Adrenal gland (tissue), 12 donors: ENCODE data around the gene ASB9. TPM values are rescaled to one million over a fixed set of nuclear protein-coding genes. Genes with fewer than 3 reads are reported as not detected.

Experiments
- DNase-seq, 7 donors: peaks; one replicate each; pipeline ENCODE4 v3.0.0-alpha.2; 2019 to 2020
- H3K27ac ChIP-seq, 5 donors: fragments of 200-600 bp; sonication (generic) in 4 of 5; 1 replicate in 3 of 5; 2 replicates in 2 of 5; pipeline versions ENCODE4 v1.5.1 to v1.8.0; 2016 to 2020; ENCODE audit warnings: mild to moderate bottlenecking in 1 of 5
- H3K27me3 ChIP-seq: fragments of 200-600 bp; 2 replicates; pipeline ENCODE4 v1.8.0; 2021
- H3K36me3 ChIP-seq, 2 donors: fragments of 200-600 bp; replicated peaks in 1 of 2; 1 replicate in 1 of 2; 2 replicates in 1 of 2; pipeline versions ENCODE4 v1.5.1 to v1.8.0; 2018 to 2022
- H3K4me1 ChIP-seq, 2 donors: fragments of 200-600 bp; replicated peaks in 1 of 2; 1 replicate in 1 of 2; 2 replicates in 1 of 2; pipeline versions ENCODE4 v1.5.1 to v1.8.0; 2018 to 2021
- H3K4me3 ChIP-seq, 4 donors: fragments of 200-600 bp; sonication (generic) in 3 of 4; one replicate each; pipeline ENCODE4 v1.5.1; 2016 to 2018
- H3K9me3 ChIP-seq, 3 donors: fragments of 200-600 bp; sonication (generic) in 1 of 3; replicated peaks in 1 of 3; 1 replicate in 2 of 3; 2 replicates in 1 of 3; pipeline versions ENCODE4 v1.5.1 to v1.8.0; 2016 to 2021
- POLR2A ChIP-seq, 2 donors: fragments of 450-650 bp; IDR thresholded peaks; one replicate each; pipeline ENCODE4 v1.6.1; 2017; ENCODE audit warnings: antibody characterized with exemption in 2 of 2, mild to moderate bottlenecking in 2 of 2, moderate library complexity in 1 of 2
- WGBS, 4 donors: extraction: QIAGEN DNeasy Blood & Tissue Kit in 2 of 4; methylation state at CpG; one replicate each; pipeline versions ENCODE4 v1.1.5 to v1.1.7; 2013 to 2017; 5-methylcytosine and 5-hydroxymethylcytosine counted together
- intact Hi-C, 2 donors: fragments of 100-400 bp; cut with DNase I; formaldehyde crosslinking; loops; one replicate each; pipeline versions ENCODE4 v1.14.1 to v1.15.0; 2022 to 2023
- polyA plus RNA-seq, 3 donors: library from polyadenylated mRNA; stranded (reverse); fragments of 200-250 nt in 2 of 3; fragments of 350-450 nt in 1 of 3; fragmentation: Illumina TruSeq in 1 of 3; extraction: RNeasy Lipid Tissue Mini Kit (QIAGEN cat#74804) in 1 of 3; gene quantifications; one replicate each; pipeline ENCODE4 v1.2.3, GENCODE V29; 2013 to 2014
- total RNA-seq, 9 donors: library from RNA; depleted of rRNA in 4 of 9; stranded (reverse); fragments of >200 nt in 4 of 9; fragments of 120-200 nt in 1 of 9; fragmentation: NEBNext Ultra II Directional in 1 of 9; extraction: Animal tissue kit (Norgen Biotek cat#: 25700) in 1 of 9; gene quantifications; one replicate each; pipeline versions ENCODE4 v1.1.0 to v1.2.4, GENCODE V29; 2013 to 2023
- TF ChIP-seq, protein P1 (sequence below), 6 experiments: fragments of 450-650 bp in 4 of 6; fragments of 200-600 bp in 2 of 6; sonication (generic) in 1 of 6; IDR thresholded peaks; 1 replicate in 5 of 6; 2 replicates in 1 of 6; pipeline versions ENCODE4 v1.5.1 to v1.8.0; 2016 to 2021; ENCODE audit warnings: antibody characterized with exemption in 6 of 6, mild to moderate bottlenecking in 2 of 6, moderate library complexity in 1 of 6
- donor health status: healthy with polysubstance abuse.
- donor health status: Bipolar disorder and iron deficiency.
- donor health status: DM: yes; HTN: yes; CAD: no.
- donor health status: DM: no; HTN: no; CAD: no.
- donor health status: DM: no; HTN: no; CAD: no.
- donor health status: DM: yes; HTN: yes; CAD: no.

Gene ASB9
- total and polyA plus RNA-seq, 12 donors, result 0.39 to 5.4 (median 2.1) TPM

- no peak for TF ChIP-seq POLR2A (IDR thresholded peaks at IDR 0.05)
- TF ChIP-seq, protein P1, sequence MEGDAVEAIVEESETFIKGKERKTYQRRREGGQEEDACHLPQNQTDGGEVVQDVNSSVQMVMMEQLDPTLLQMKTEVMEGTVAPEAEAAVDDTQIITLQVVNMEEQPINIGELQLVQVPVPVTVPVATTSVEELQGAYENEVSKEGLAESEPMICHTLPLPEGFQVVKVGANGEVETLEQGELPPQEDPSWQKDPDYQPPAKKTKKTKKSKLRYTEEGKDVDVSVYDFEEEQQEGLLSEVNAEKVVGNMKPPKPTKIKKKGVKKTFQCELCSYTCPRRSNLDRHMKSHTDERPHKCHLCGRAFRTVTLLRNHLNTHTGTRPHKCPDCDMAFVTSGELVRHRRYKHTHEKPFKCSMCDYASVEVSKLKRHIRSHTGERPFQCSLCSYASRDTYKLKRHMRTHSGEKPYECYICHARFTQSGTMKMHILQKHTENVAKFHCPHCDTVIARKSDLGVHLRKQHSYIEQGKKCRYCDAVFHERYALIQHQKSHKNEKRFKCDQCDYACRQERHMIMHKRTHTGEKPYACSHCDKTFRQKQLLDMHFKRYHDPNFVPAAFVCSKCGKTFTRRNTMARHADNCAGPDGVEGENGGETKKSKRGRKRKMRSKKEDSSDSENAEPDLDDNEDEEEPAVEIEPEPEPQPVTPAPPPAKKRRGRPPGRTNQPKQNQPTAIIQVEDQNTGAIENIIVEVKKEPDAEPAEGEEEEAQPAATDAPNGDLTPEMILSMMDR (IDR thresholded peaks at IDR 0.05), result peak; percentile 35 to 67 (median 48)
- WGBS, 4 donors, result 5 to 8% (median 8%) methylated on average over 5 of the region's 5 CpGs
- Histone ChIP-seq H3K27ac (no peak overlapping the region), H3K36me3 (no peaks in the 10 kb centered on the region), H3K4me1 (no peaks in the 10 kb centered on the region), H3K27me3 (no peaks in the 10 kb centered on the region), H3K4me3 (no peak overlapping the region), H3K9me3 (no peaks in the 10 kb centered on the region)
- intact Hi-C loops, result no loop called here
- DNase-seq, result peak; percentile 23 to 60 (median 35)
Observed at GRCh38 chrX:15242899-15243555, 26.9 kb downstream of the ASB9 start.

DNA sequence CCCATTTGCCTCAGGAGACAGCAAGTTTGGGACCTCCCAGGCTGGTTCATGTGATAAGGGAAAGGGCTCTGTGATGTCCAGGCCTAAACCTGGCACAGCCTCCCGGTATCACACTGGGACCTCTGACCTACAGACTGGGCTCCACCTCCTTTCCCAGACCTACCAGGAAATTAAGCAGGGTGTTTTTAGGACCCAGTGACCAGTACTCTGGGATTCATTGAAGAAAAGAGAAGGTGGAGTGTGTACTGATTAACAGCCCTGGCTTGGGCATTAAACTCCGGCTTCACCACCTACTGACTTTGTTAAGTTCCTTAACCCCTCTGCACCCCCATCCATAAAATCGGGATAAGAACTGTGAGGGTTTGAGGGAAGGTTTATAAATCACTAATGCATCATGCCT is 28.6 kb downstream of the ASB9 start:
- WGBS, 4 donors, result 58 to 70% (median 65%) methylated on average over 2 to 3 of the region's 3 CpGs
- Histone ChIP-seq H3K9me3 (no peaks in the 10 kb centered on the region), H3K27ac (no peak overlapping the region), H3K4me1 (no peaks in the 10 kb centered on the region), H3K4me3 (no peak overlapping the region), H3K27me3 (peaks cover 6% of the 10 kb centered on the region), H3K36me3 (no peaks in the 10 kb centered on the region)
- TF ChIP-seq POLR2A (IDR thresholded peaks at IDR 0.05), result no peak
- TF ChIP-seq, protein P1 (IDR thresholded peaks at IDR 0.05), result no peak
- intact Hi-C loops, result no loop called here
- no peak for DNase-seq

DNA sequence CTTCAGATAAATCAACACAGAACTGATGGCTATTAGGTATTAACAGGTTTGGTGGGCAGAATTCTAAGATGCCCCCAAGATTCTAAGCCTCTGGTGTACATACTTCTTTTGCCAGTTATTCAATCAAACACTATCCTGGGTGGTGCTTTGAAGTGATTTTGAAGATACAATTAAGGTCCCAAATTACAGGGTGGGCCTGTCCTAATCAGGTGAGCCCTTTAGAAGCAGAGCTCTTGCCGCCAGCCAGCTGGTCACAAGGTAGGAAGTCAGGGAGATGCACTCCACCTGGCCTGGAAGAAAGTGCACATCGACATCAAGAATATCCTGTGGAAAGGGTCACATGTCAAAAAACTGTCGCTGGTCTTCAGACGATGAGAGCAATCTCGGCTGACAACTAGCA is 29.5 kb downstream of the ASB9 start:
- Histone ChIP-seq H3K4me1 (no peaks in the 10 kb centered on the region), H3K27me3 (peaks cover 6% of the 10 kb centered on the region), H3K36me3 (no peaks in the 10 kb centered on the region), H3K27ac (no peak overlapping the region), H3K4me3 (no peak overlapping the region), H3K9me3 (no peaks in the 10 kb centered on the region)
- intact Hi-C loops, result no loop called here
- DNase-seq, result no peak
- TF ChIP-seq, protein P1 (IDR thresholded peaks at IDR 0.05), result no peak
- no peak for TF ChIP-seq POLR2A (IDR thresholded peaks at IDR 0.05)
- 86 to 96% (median 90%) methylated on average over 5 of the region's 5 CpGs for WGBS, 4 donors

GRCh38 chrX:15236146-15236545 is 33.7 kb downstream of the ASB9 start:
- Histone ChIP-seq H3K4me3 (no peak overlapping the region), H3K27me3 (peaks cover 13% of the 10 kb centered on the region), H3K4me1 (no peaks in the 10 kb centered on the region), H3K9me3 (no peaks in the 10 kb centered on the region), H3K27ac (no peak overlapping the region), H3K36me3 (no peaks in the 10 kb centered on the region)
- 79 to 85% (median 82%) methylated on average over 3 of the region's 3 CpGs for WGBS, 4 donors
- TF ChIP-seq, protein P1 (IDR thresholded peaks at IDR 0.05), result no peak
- DNase-seq, result no peak
- intact Hi-C loops, result no loop called here
